ENCODE results near the gene EMP2. TPM values are rescaled to one million over a fixed set of nuclear protein-coding genes. Genes with fewer than 3 reads are reported as not detected.

The EMP2 gene
- polyA plus RNA-seq, 1 donor from 2014 or later: 0.14 TPM

- H4K20me1 ChIP-seq (ENCODE audit: insufficient read depth): no peaks in the 10 kb centered on the region
- H3K4me2 ChIP-seq (ENCODE audit: low read length): no peak overlapping the region
- no peaks in the 10 kb centered on the region for H3K27me3 ChIP-seq (ENCODE audit: insufficient read depth, low read depth, low read length)
- H3K9me2 ChIP-seq (ENCODE audit: insufficient read depth, low read length): no peaks in the 10 kb centered on the region
- no peaks in the 10 kb centered on the region for H3K9me3 ChIP-seq (ENCODE audit: low read length)
- no peaks in the 10 kb centered on the region for H3K36me3 ChIP-seq (ENCODE audit: insufficient read depth, low read length)
- no peak for TF ChIP-seq POLR2AphosphoS5 (IDR thresholded peaks at IDR 0.05)
- TF ChIP-seq SMC3 (conservative IDR thresholded peaks at IDR 0.05; ENCODE audit: poor library complexity): no peak
- TF ChIP-seq REST (IDR thresholded peaks at IDR 0.05; ENCODE audit: borderline replicate concordance): no peak
- no peak for TF ChIP-seq TAF1 (IDR thresholded peaks at IDR 0.05; ENCODE audit: low read depth)
- no peak for TF ChIP-seq EP300 (conservative IDR thresholded peaks at IDR 0.05; ENCODE audit: poor library complexity, severe bottlenecking)
- TF ChIP-seq CTCF (IDR thresholded peaks at IDR 0.05; ENCODE audit: poor library complexity, severe bottlenecking): no peak
- TF ChIP-seq EZH2 (IDR thresholded peaks at IDR 0.05; ENCODE audit: borderline replicate concordance, insufficient read depth, low read length, poor library complexity, severe bottlenecking): no peak
- TF ChIP-seq MXI1 (conservative IDR thresholded peaks at IDR 0.05; ENCODE audit: poor library complexity, severe bottlenecking): no peak
- TF ChIP-seq RAD21 (conservative IDR thresholded peaks at IDR 0.05): no peak
- H3K4me3 ChIP-seq (ENCODE audit: low read length): no peak overlapping the region
- no peak overlapping the region for H3K9ac ChIP-seq (ENCODE audit: low read length)
- H3F3A ChIP-seq (ENCODE audit: insufficient read depth, low read length, poor library complexity, severe bottlenecking): no peaks in the 10 kb centered on the region
- no peaks in the 10 kb centered on the region for H3K79me2 ChIP-seq (replicated peaks; ENCODE audit: insufficient read depth, low read length)
- H2AFZ ChIP-seq (ENCODE audit: low read depth, low read length): no peak overlapping the region
- no peak overlapping the region for H3K27ac ChIP-seq (ENCODE audit: low read length)
Observed at GRCh38 chr16:10493276-10493675, 87.1 kb downstream of the EMP2 start.

GRCh38 chr16:10490141-10490540 lies 90.3 kb downstream of the EMP2 start:
- H2AFZ ChIP-seq (ENCODE audit: low read depth, low read length): no peak overlapping the region
- H3K27ac ChIP-seq (ENCODE audit: low read length): no peak overlapping the region
- no peaks in the 10 kb centered on the region for H3K9me3 ChIP-seq (ENCODE audit: low read length)
- no peak overlapping the region for H3K9ac ChIP-seq (ENCODE audit: low read length)
- no peak overlapping the region for H3K4me2 ChIP-seq (ENCODE audit: low read length)
- H3K36me3 ChIP-seq (ENCODE audit: insufficient read depth, low read length): no peaks in the 10 kb centered on the region
- no peaks in the 10 kb centered on the region for H3K27me3 ChIP-seq (ENCODE audit: insufficient read depth, low read depth, low read length)
- no peaks in the 10 kb centered on the region for H3F3A ChIP-seq (ENCODE audit: insufficient read depth, low read length, poor library complexity, severe bottlenecking)
- TF ChIP-seq CTCF (IDR thresholded peaks at IDR 0.05; ENCODE audit: poor library complexity, severe bottlenecking): no peak
- TF ChIP-seq POLR2AphosphoS5 (IDR thresholded peaks at IDR 0.05): no peak
- no peak for TF ChIP-seq EZH2 (IDR thresholded peaks at IDR 0.05; ENCODE audit: borderline replicate concordance, insufficient read depth, low read length, poor library complexity, severe bottlenecking)
- TF ChIP-seq SMC3 (conservative IDR thresholded peaks at IDR 0.05; ENCODE audit: poor library complexity): no peak
- no peak for TF ChIP-seq REST (IDR thresholded peaks at IDR 0.05; ENCODE audit: borderline replicate concordance)
- TF ChIP-seq RAD21 (conservative IDR thresholded peaks at IDR 0.05): no peak
- no peak for TF ChIP-seq TAF1 (IDR thresholded peaks at IDR 0.05; ENCODE audit: low read depth)
- no peak for TF ChIP-seq EP300 (conservative IDR thresholded peaks at IDR 0.05; ENCODE audit: poor library complexity, severe bottlenecking)
- TF ChIP-seq MXI1 (conservative IDR thresholded peaks at IDR 0.05; ENCODE audit: poor library complexity, severe bottlenecking): no peak
- H3K4me3 ChIP-seq (ENCODE audit: low read length): no peak overlapping the region
- no peaks in the 10 kb centered on the region for H3K79me2 ChIP-seq (replicated peaks; ENCODE audit: insufficient read depth, low read length)
- no peaks in the 10 kb centered on the region for H3K9me2 ChIP-seq (ENCODE audit: insufficient read depth, low read length)
- H4K20me1 ChIP-seq (ENCODE audit: insufficient read depth): no peaks in the 10 kb centered on the region

Data from neural cell (in vitro differentiated cells).